ENCODE data around the gene TNFAIP1.

TNFAIP1 gene

GRCh38 chr17:28346746-28347246 lies 11.2 kb downstream of the TNFAIP1 start:
- DNase-seq: no peak

- no peak for DNase-seq
These were observed 11.8 kb downstream of the TNFAIP1 start for GRCh38 chr17:28347261-28347891.

GRCh38 chr17:28348979-28349378 lies 13.4 kb downstream of the TNFAIP1 start:
- no peak for DNase-seq

GRCh38 chr17:28350271-28350670 lies 14.7 kb downstream of the TNFAIP1 start:
- DNase-seq: no peak

- peak; percentile 83 for DNase-seq
These were observed 21.7 kb downstream of the TNFAIP1 start, which contains the start of gene POLDIP2 for GRCh38 chr17:28357061-28357900. POLDIP2 (minus strand) TSS chr17:28357527; CDS start chr17:28357448, 79 bp downstream.

- DNase-seq: no peak
These were observed 22.3 kb downstream of the TNFAIP1 start for GRCh38 chr17:28357901-28358197.

GRCh38 chr17:28363186-28363585 lies 27.6 kb downstream of the TNFAIP1 start:
- DNase-seq: no peak

- DNase-seq: no peak
These were observed 28.5 kb downstream of the TNFAIP1 start for GRCh38 chr17:28363776-28364650.

GRCh38 chr17:28364665-28365363 lies 29.3 kb downstream of the TNFAIP1 start, which contains the start of gene SEBOX:
SEBOX (minus strand) TSS chr17:28365199; CDS start chr17:28365151, 48 bp downstream.
- no peak for DNase-seq

- DNase-seq: peak; percentile 24
These were observed 29.9 kb downstream of the TNFAIP1 start for GRCh38 chr17:28365487-28365886.

GRCh38 chr17:28366605-28367004 lies 31.0 kb downstream of the TNFAIP1 start:
- DNase-seq: no peak

GRCh38 chr17:28367641-28368305 lies 32.2 kb downstream of the TNFAIP1 start:
- DNase-seq: no peak

GRCh38 chr17:28368306-28368831 lies 32.8 kb downstream of the TNFAIP1 start:
- DNase-seq: no peak

GRCh38 chr17:28368915-28369683 lies 33.5 kb downstream of the TNFAIP1 start:
- no peak for DNase-seq

GRCh38 chr17:28369684-28370034 lies 34.1 kb downstream of the TNFAIP1 start:
- DNase-seq: no peak

- DNase-seq: no peak
These were observed 34.6 kb downstream of the TNFAIP1 start, which contains the start of gene VTN for GRCh38 chr17:28370035-28370743. VTN (minus strand) TSS chr17:28370307; CDS start chr17:28370203, 104 bp downstream.

- no peak for DNase-seq
These were observed 35.2 kb downstream of the TNFAIP1 start for GRCh38 chr17:28370744-28371103.

GRCh38 chr17:28371245-28372202 lies 36.0 kb downstream of the TNFAIP1 start, which contains the start of gene SARM1:
SARM1 (plus strand) TSS chr17:28371694; CDS start chr17:28372033, 339 bp downstream.
- peak; percentile 91 for DNase-seq
